Hindlimb muscle (tissue), 1 donor: ENCODE data around the gene XXYLT1. TPM values are rescaled to one million over a fixed set of nuclear protein-coding genes. Genes with fewer than 3 reads are reported as not detected.

Source experiments
- DNase-seq: peaks from one replicate; pipeline ENCODE4 v3.0.0-alpha.2; 2013
- polyA plus RNA-seq: library from polyadenylated mRNA; unstranded; fragments of 120-200 nt; gene quantifications from one replicate; pipeline ENCODE4 v1.2.1, GENCODE V29; 2013; ENCODE audit not compliant: insufficient read length

XXYLT1 gene
- polyA plus RNA-seq, 1 donor, result 23.0 TPM

GRCh38 chr3:195023989-195024388 is 247.0 kb downstream of the XXYLT1 start:
- DNase-seq, result no peak

DNA sequence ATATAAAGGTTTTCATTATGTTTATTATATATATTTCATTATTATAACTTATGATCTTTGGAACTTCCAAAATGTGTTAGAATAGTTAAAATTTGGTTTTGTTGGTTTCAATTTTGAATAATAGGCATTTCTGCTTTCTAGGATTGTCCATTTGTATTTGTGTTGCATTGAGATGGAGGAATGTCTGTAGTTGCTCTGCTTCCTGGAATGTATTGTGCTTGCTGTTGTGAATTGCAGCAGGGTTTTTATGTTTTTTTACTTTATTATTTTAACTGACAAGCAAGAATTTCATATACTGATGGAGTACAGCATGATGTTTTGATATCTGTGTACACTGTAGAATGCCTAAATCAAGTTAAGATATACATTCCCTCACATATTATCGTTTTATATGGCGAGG is 247.4 kb downstream of the XXYLT1 start:
- no peak for DNase-seq

DNA sequence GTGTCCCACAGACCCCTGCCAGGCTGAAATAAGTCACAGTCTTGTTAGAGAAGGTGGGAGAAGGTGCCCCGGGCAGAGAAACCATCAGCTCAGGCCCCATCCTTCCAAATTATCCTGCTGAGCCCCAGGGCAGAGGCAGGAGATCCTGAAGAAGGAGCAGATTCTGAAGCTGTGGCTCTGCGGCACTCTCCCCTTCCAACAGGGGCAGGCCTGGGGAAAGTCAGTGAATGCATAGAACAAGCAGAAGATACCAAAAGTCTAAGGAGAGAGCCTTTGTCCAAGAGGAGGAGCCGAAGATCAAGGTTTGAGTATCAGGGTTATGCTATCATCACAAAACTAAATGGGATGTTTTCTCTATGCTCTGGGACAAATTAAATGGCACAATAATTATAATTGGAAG is 249.3 kb downstream of the XXYLT1 start:
- DNase-seq, result no peak

GRCh38 chr3:195020921-195021320 is 250.0 kb downstream of the XXYLT1 start:
- no peak for DNase-seq

GRCh38 chr3:195020185-195020584 is 250.8 kb downstream of the XXYLT1 start:
- no peak for DNase-seq

GRCh38 chr3:195019335-195019734 is 251.6 kb downstream of the XXYLT1 start:
- no peak for DNase-seq

Other genes with a start within 250 kb of the XXYLT1 start
- gene ACAP2, start 171.9 kb upstream of the XXYLT1 start, polyA plus RNA-seq, result 19.4 TPM